ENCODE results near the gene KRTAP2-1. TPM values are rescaled to one million over a fixed set of nuclear protein-coding genes. Genes with fewer than 3 reads are reported as not detected.
"Not testable (repeated sequence)": the region's sequence is repeated elsewhere in the genome, so short reads cannot be mapped to it uniquely, and the experiment has no call there.

Gene KRTAP2-1
- total RNA-seq, 2 experiments from 2014 or later, result not detected

DNA sequence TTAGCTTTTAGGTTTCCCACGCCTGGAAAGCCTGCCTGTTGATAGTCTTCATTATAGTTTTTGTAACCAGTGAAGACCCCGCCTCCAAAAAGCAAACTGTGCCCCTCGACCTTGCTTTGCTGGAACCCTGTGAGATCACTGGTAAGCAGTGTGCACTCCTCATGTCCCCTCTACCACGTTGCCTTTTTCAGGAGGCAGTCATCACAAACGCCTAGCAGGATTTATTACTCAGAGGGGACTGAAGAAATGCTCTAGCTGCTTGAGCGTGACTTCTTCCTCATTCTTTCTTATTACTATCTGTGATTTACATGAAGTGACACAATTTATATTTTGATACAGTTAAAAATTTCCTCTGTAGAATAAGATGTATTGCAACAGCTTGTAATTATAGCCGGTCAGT is 31.7 kb downstream of the KRTAP2-1 start:
- Mint-ChIP-seq H3K4me1 (no peaks in the 10 kb centered on the region), H3K27ac (no peak overlapping the region), H3K9me3 (no peaks in the 10 kb centered on the region), H3K4me3 (no peak overlapping the region), H3K27me3 (peaks cover 5% of the 10 kb centered on the region), H3K36me3 (ENCODE audit: low read depth) (no peaks in the 10 kb centered on the region)
- DNase-seq, result no peak
- CTCF ChIA-PET, result no interaction called here
- POLR2A ChIA-PET, result no interaction called here

DNA sequence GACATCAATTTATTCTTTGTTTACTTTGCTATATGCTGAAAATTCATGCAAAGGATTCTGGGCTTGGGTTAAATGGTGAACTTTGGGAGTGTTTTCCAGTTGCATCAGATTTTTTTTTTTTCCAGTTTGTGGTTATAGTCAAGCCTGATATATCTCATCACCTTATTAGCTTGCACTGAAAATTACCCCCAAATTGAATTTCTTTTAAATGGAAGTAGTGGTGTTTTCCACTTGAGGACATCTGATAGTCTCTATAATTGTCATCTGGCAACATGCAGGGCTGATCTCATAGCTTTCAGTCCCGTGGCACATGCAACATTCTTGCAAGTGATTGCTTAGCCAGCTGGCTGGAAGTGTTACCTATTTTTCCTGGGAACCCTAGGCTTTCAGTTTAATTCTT is 33.5 kb downstream of the KRTAP2-1 start:
- DNase-seq, result no peak
- POLR2A ChIA-PET, result no interaction called here
- no peak overlapping the region for H3K27ac Mint-ChIP-seq
- H3K4me3 Mint-ChIP-seq, result no peak overlapping the region
- no peaks in the 10 kb centered on the region for H3K9me3 Mint-ChIP-seq
- CTCF ChIA-PET, result interaction anchor here (2.0 kb wide), 1 partner anchor 535 kb away, joined by 4 read pairs; no protein-coding TSS in a partner anchor
- peaks cover 5% of the 10 kb centered on the region for H3K27me3 Mint-ChIP-seq
- H3K4me1 Mint-ChIP-seq, result no peaks in the 10 kb centered on the region
- no peaks in the 10 kb centered on the region for H3K36me3 Mint-ChIP-seq (ENCODE audit: low read depth)

DNA sequence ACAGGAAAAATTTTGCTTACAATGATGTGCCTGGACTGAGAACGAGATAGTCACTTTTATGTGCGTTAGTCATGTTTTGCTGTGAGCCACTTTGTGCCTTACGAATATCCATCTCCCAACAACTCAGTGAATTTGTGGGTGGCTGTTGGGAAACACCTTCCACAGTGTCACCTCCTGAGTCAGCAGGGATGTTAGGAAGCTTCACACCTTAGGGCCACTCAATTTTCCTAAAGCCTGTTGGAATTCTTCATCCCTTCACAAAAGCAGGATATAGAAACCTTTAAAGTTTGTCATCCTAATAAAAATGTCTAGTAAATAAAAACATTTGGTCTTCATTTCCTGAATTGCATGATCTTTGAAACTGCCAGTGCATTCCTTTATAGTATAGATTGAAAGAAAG is 33.9 kb downstream of the KRTAP2-1 start:
- Mint-ChIP-seq H3K36me3 (ENCODE audit: low read depth) (no peaks in the 10 kb centered on the region), H3K27me3 (peaks cover 7% of the 10 kb centered on the region), H3K27ac (no peak overlapping the region), H3K4me1 (no peaks in the 10 kb centered on the region), H3K9me3 (no peaks in the 10 kb centered on the region), H3K4me3 (no peak overlapping the region)
- no peak for DNase-seq
- ChIA-PET POLR2A (no interaction called here), CTCF (interaction anchor here (2.0 kb wide), 1 partner anchor 536 kb away, joined by 4 read pairs; no protein-coding TSS in a partner anchor)

DNA sequence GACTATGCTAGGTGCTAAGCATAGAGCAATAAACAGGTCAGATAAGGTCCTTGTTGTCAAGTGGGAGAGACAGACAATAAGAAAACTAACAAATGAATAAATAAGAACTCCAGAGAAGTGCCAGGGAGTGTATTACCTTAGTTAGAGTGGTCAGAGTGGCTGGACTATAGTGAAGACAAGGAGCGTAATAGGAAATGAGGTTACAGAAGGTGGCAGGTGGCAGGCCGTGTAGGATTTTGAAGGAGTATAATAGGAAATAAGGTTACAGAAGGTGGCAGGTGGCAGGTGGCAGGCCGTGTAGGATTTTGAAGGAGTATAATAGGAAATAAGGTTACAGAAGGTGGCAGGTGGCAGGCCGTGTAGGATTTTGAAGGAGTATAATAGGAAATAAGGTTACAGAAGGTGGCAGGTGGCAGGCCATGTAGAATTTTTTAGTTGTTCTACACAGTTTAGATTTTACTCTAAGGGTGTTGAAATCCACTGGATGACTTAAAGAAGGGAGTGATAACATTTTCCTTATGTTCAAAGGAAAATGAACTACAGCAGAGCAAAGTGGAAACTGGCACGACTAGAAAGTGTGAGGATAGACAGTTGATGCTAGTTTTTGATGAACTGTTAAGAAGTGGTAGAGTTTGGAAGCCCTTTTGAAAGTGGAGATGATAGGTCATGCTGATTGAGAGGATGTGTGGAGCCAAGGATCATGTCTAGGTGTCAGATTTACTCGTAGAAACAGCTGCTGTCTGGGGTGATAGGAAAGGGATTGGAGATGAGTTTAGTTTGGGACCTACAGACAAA is 34.6 kb downstream of the KRTAP2-1 start:
- Mint-ChIP-seq H3K36me3 (ENCODE audit: low read depth) (no peaks in the 10 kb centered on the region), H3K27me3 (peaks cover 7% of the 10 kb centered on the region), H3K27ac (no peak overlapping the region), H3K9me3 (no peaks in the 10 kb centered on the region), H3K4me3 (no peak overlapping the region), H3K4me1 (no peaks in the 10 kb centered on the region)
- ChIA-PET POLR2A (no interaction called here), CTCF (interaction anchor here (2.0 kb wide), 1 partner anchor 536 kb away, joined by 4 read pairs; no protein-coding TSS in a partner anchor)
- no peak for DNase-seq

DNA sequence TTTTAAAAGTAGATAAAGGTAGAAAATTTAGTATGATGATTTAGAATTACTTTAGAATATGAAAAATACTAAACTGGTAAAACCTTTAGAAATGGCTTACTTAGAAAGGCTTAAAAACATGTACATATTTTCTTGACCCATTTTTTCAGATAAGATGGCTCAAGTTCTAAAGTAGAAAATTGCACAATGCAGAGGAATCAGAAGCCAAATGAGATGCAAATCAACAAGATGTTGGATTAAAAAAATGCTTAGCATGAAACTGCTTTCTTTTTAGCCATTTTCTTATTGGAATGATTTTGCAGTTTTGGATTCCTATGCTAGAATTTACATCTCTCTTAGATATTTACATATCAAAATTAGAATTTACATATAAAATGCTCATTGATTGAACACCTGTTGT is 36.7 kb downstream of the KRTAP2-1 start:
- no peak for DNase-seq
- H3K4me1 Mint-ChIP-seq, result no peaks in the 10 kb centered on the region
- H3K9me3 Mint-ChIP-seq, result no peaks in the 10 kb centered on the region
- no peak overlapping the region for H3K27ac Mint-ChIP-seq
- H3K36me3 Mint-ChIP-seq (ENCODE audit: low read depth), result no peaks in the 10 kb centered on the region
- ChIA-PET POLR2A (no interaction called here), CTCF (no interaction called here)
- no peak overlapping the region for H3K4me3 Mint-ChIP-seq
- H3K27me3 Mint-ChIP-seq, result peaks cover 5% of the 10 kb centered on the region

DNA sequence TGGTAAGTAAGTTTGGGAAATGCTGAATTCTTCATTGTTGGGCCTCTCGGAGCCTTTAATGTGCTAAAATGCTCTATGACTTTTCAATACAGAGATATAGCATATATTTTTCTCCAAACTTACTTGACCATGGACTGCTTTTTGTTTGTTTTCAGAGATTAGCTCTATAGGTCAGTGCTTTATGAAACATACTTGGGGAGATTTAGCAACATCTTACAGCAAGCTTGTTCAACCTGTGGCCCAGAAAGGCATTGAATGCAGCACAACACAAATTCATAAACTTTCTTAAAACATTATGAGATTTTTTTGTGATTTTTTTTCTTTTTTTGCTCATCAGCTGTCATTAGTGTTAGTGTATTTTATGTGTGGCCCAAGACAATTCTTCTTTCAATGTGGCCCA is 37.2 kb downstream of the KRTAP2-1 start:
- Mint-ChIP-seq H3K4me1 (no peaks in the 10 kb centered on the region), H3K9me3 (no peaks in the 10 kb centered on the region), H3K27me3 (peaks cover 5% of the 10 kb centered on the region), H3K36me3 (ENCODE audit: low read depth) (no peaks in the 10 kb centered on the region), H3K27ac (no peak overlapping the region), H3K4me3 (no peak overlapping the region)
- DNase-seq, result no peak
- ChIA-PET CTCF (no interaction called here), POLR2A (no interaction called here)

DNA sequence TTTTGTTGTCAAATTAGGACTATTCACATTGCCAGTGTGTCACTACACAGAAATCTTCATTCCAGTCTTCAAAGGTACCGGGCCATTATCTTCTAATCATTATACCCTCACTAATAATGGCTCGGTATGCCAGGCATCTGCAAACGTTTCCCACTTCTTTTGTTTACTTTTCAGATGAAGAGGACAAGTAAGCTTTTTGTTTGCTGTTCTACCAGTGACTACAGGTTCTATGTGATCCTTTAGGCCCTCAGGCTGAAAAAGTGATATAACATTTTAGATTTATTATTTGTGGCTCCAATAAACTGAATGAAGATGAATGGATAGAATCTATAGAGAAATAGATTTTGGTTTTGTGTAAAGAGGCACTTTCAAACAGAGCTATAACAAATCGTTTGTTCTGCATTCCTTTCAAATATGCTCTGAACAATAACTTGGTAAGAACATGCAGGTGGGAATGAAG is 37.8 kb downstream of the KRTAP2-1 start:
- Mint-ChIP-seq H3K27ac (no peak overlapping the region), H3K27me3 (peaks cover 9% of the 10 kb centered on the region), H3K9me3 (no peaks in the 10 kb centered on the region), H3K36me3 (ENCODE audit: low read depth) (no peaks in the 10 kb centered on the region), H3K4me1 (no peaks in the 10 kb centered on the region), H3K4me3 (no peak overlapping the region)
- ChIA-PET CTCF (no interaction called here), POLR2A (no interaction called here)
- no peak for DNase-seq

DNA sequence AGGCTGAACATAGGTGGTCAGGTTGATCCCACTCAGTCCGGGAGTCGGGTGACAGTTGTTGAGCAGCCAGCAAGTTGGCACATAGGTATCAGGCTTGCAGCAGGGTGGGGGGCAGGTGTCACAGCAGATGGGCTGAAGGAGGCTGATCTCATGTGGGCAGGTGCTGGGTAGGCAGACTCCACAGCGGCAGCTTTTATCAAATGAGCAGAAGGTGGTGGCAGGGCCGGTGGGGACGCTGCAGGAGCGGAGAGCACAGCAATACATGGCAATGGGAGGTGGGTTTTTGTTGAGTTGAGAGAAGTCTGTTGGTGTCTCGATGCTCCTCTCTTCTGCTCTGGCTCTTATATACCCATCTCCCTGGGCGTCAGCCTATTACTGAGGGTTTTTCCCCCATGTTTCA is 38.3 kb downstream of the KRTAP2-1 start, which contains the start of gene KRTAP3-1:
Gene KRTAP3-1 (minus strand): TSS at position 318 of the 400 bp plus-strand sequence. CDS start 54 bp downstream, at position 264.
- Mint-ChIP-seq H3K4me1 (no peaks in the 10 kb centered on the region), H3K9me3 (no peaks in the 10 kb centered on the region), H3K36me3 (ENCODE audit: low read depth) (no peaks in the 10 kb centered on the region), H3K4me3 (no peak within 1 kb of the TSS), H3K27ac (no peak within 1 kb of the TSS), H3K27me3 (peaks cover 10% of the 10 kb centered on the region)
- ChIA-PET CTCF (no interaction called here), POLR2A (no interaction called here)
- DNase-seq, result no peak

DNA sequence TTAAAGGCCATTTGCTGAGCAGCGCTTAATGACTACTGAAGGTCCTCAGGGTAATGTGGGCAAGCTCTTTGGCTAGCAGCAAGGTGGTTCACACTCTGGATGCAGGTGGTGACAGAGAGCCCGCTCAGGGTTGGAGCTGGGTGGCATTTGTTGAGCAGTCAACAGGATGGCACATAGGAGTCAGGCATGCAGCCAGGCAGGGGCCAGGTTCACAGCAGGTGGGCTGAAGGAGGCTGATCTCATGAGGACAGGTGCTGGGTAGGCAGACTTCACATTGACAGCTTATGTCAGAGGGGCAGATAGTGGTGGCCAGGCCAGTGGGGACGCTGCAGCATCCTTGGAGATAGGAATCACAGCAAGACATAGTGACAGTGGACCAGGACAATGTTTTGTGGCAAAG is 42.7 kb downstream of the KRTAP2-1 start:
- CTCF ChIA-PET, result no interaction called here

DNA sequence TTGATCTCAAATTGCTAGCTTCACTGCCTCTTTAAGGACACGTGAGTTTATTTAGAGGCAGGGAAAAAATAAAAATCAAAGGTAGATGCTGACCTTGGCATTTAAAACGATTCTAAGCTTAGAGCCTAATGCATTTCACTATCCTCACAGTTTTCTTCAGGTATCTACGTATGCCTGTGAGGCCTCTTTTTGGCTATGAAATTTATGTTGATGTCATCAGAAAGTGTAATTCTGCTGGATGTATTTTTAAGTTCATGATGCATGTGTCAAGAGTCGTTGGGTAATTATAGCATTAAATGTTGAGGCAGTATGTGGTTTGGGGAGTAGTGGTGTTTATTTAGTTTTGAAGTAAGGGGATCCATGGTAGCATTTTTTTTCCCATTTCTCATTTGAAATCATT is 43.2 kb downstream of the KRTAP2-1 start:
- H3K27ac Mint-ChIP-seq, result no peak overlapping the region
- no peaks in the 10 kb centered on the region for H3K4me1 Mint-ChIP-seq
- no peak for DNase-seq
- ChIA-PET CTCF (no interaction called here), POLR2A (no interaction called here)
- H3K9me3 Mint-ChIP-seq, result no peaks in the 10 kb centered on the region
- no peaks in the 10 kb centered on the region for H3K36me3 Mint-ChIP-seq (ENCODE audit: low read depth)
- peaks cover 12% of the 10 kb centered on the region for H3K27me3 Mint-ChIP-seq
- H3K4me3 Mint-ChIP-seq, result no peak overlapping the region

More for the DNA sequence above, 42.7 kb downstream of the KRTAP2-1 start:
- POLR2A ChIA-PET, result no interaction called here
- Mint-ChIP-seq H3K9me3 (no peaks in the 10 kb centered on the region), H3K36me3 (ENCODE audit: low read depth) (no peaks in the 10 kb centered on the region), H3K4me3 (no peak overlapping the region), H3K27ac (no peak overlapping the region), H3K4me1 (no peaks in the 10 kb centered on the region), H3K27me3 (peaks cover 10% of the 10 kb centered on the region)
- DNase-seq, result no peak

DNA sequence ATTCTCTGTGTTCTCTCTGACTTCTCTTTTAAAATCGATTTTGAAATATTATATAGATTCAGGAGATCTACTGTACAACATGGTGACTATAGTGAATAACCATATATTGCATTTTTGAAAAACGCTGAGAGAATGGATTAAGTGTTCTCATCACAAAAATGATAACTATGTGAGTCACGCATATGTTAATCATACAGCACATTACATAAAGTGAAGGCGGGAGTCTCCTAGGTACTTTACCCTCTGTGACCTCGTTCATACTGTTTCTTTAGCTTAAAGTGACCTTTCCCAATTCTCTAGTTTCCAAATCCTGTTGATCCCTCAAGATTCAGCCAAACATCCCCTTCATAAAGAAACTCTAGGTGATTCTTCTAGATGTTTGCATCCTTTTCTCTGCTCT is 44.3 kb downstream of the KRTAP2-1 start:
- no peaks in the 10 kb centered on the region for H3K36me3 Mint-ChIP-seq (ENCODE audit: low read depth)
- no peaks in the 10 kb centered on the region for H3K4me1 Mint-ChIP-seq
- ChIA-PET POLR2A (no interaction called here), CTCF (no interaction called here)
- no peaks in the 10 kb centered on the region for H3K9me3 Mint-ChIP-seq
- DNase-seq, result no peak
- H3K27ac Mint-ChIP-seq, result no peak overlapping the region
- no peak overlapping the region for H3K4me3 Mint-ChIP-seq
- H3K27me3 Mint-ChIP-seq, result peaks cover 13% of the 10 kb centered on the region

DNA sequence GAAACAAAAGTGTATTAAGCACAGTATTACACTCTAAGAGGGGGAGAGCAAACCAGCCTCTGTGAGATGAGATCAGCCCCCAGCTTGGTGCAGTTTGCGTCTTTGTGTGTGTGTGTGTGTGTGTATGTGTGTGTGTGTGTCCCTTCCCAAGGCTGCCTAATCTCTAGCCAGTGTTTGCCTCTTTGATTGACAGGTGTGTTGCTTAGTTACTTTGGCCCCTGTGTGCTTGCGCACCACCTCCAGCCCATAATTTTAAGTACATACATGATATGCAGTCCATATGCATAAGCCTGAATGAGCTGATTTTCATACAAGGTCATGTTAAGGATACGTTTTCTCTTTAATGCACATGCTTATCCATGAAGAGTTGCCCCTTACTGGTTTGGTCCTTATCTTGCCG is 45.3 kb downstream of the KRTAP2-1 start:
- no peak overlapping the region for H3K4me3 Mint-ChIP-seq
- H3K27me3 Mint-ChIP-seq, result peaks cover 23% of the 10 kb centered on the region
- CTCF ChIA-PET, result no interaction called here
- no peak for DNase-seq
- H3K36me3 Mint-ChIP-seq (ENCODE audit: low read depth), result no peaks in the 10 kb centered on the region
- no peak overlapping the region for H3K27ac Mint-ChIP-seq
- no peaks in the 10 kb centered on the region for H3K4me1 Mint-ChIP-seq
- POLR2A ChIA-PET, result no interaction called here
- H3K9me3 Mint-ChIP-seq, result no peaks in the 10 kb centered on the region

DNA sequence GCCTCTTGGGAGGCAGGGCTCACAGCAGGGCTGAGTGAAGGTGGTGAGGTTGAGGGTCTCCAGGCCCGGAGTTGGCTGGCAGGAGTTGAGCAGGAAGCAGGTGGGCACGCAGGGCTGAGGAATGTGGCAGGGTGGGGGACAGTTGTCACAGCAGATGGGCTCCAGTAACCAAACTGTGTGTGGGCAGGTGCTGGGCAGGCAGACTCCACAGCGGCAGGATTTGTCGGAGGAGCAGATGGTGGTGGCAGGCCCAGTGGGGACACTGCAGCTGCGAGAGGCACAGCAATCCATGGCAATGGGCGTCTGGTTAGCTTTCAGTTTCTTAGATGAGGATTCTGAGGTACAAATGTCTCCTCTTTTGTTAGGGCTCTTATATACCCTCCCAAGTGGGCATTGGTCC is 47.6 kb downstream of the KRTAP2-1 start, which contains the start of gene KRTAP3-2:
Gene KRTAP3-2 (minus strand): TSS at position 344 of the 400 bp plus-strand sequence. CDS start 53 bp downstream, at position 291.
- H3K4me3 Mint-ChIP-seq; H3K36me3 Mint-ChIP-seq (ENCODE audit: low read depth); H3K27ac Mint-ChIP-seq; POLR2A ChIA-PET; H3K9me3 Mint-ChIP-seq; H3K4me1 Mint-ChIP-seq; DNase-seq; CTCF ChIA-PET: not testable (repeated sequence)
- H3K27me3 Mint-ChIP-seq, result peaks cover 29% of the 10 kb centered on the region

DNA sequence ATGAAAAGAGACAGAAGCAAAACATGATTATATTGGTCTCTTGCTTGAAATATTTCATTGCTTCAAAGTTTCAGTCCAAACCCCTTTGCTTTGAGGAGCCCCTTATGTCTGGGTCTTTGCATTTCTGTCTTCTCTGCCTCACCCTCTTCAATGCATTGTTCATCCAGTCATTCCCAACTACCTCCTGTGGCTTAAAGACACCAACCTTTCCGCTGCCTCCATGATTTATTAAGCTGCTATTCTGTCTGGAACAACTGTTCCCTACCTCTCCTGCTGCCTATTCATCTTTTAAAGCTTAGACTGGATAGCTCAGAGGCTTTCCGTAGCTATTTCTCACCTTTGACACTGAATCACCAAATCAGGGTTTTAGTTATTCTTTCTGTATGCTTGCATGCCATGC is 49.8 kb downstream of the KRTAP2-1 start:
- Mint-ChIP-seq H3K9me3 (no peaks in the 10 kb centered on the region), H3K4me3 (no peak overlapping the region), H3K27me3 (peaks cover 40% of the 10 kb centered on the region), H3K36me3 (ENCODE audit: low read depth) (no peaks in the 10 kb centered on the region), H3K4me1 (no peaks in the 10 kb centered on the region), H3K27ac (no peak overlapping the region)
- ChIA-PET CTCF (no interaction called here), POLR2A (no interaction called here)
- DNase-seq, result no peak

All from activated CD4-positive, alpha-beta memory T cell treated with anti-CD3 and anti-CD28 coated beads, Interleukin-2, amount 10 ng/mL, durations not matched to agents 7 days and 5 days (primary cell).